Osteoblast (primary cell): ENCODE results near the gene FBXL3. TPM values are rescaled to one million over a fixed set of nuclear protein-coding genes. Genes with fewer than 3 reads are reported as not detected.

ENCODE experiments used
- DNase-seq: peaks from one replicate; pipeline ENCODE4 v3.0.0; 2011; ENCODE audit warnings: low spot score, mixed read lengths; ENCODE audit not compliant: insufficient read length; ENCODE audit errors: missing footprints
- H2AFZ ChIP-seq: 2 replicates; pipeline ENCODE4 v1.6.0; 2011; ENCODE audit warnings: mild to moderate bottlenecking, low read length
- H3K27ac ChIP-seq: 2 replicates; pipeline ENCODE4 v1.5.1; 2011; ENCODE audit warnings: mild to moderate bottlenecking, low read depth, low read length, moderate library complexity
- H3K27me3 ChIP-seq: 2 replicates; pipeline ENCODE4 v1.6.0; 2012; ENCODE audit warnings: mild to moderate bottlenecking, control low read depth, inconsistent platforms, low read length, moderate library complexity; ENCODE audit not compliant: insufficient read depth
- H3K36me3 ChIP-seq: 2 replicates; pipeline ENCODE4 v1.5.1; 2011; ENCODE audit warnings: mild to moderate bottlenecking, low read length, control low read depth, moderate library complexity; ENCODE audit not compliant: insufficient read depth
- H3K4me1 ChIP-seq: 2 replicates; pipeline ENCODE4 v1.5.1; 2011; ENCODE audit warnings: mild to moderate bottlenecking, low read length, control low read depth, moderate library complexity; ENCODE audit not compliant: insufficient read depth
- H3K4me2 ChIP-seq: 2 replicates; pipeline ENCODE4 v1.6.0; 2011; ENCODE audit warnings: mild to moderate bottlenecking, low read length; ENCODE audit not compliant: insufficient read depth
- H3K4me3 ChIP-seq: fragments of 200-600 bp; sonication (generic); 3 replicates; pipeline ENCODE4 v1.5.1; 2012; ENCODE audit warnings: mild to moderate bottlenecking, low read length, inconsistent platforms; ENCODE audit not compliant: insufficient read depth
- H3K79me2 ChIP-seq: 2 replicates; pipeline ENCODE4 v1.6.0; 2012; ENCODE audit warnings: mild to moderate bottlenecking, low read length, control low read depth, inconsistent platforms; ENCODE audit not compliant: insufficient read depth
- H3K9me3 ChIP-seq: 2 replicates; pipeline ENCODE4 v1.5.1; 2011; ENCODE audit warnings: low read depth, low read length, control low read depth
- H4K20me1 ChIP-seq: 2 replicates; pipeline ENCODE4 v1.6.0; 2012; ENCODE audit warnings: mild to moderate bottlenecking, low read length, control low read depth; ENCODE audit not compliant: insufficient read depth
- total RNA-seq: library from RNA; depleted of rRNA; stranded (reverse); fragments of >200 nt; gene quantifications from 2 replicates; pipeline ENCODE4 v1.2.3, GENCODE V29; 2012
- TF ChIP-seq, protein P1 (sequence below): IDR thresholded peaks from 2 replicates; pipeline ENCODE4 v1.5.1; 2011; ENCODE audit warnings: mild to moderate bottlenecking, low read depth, low read length, moderate library complexity; ENCODE audit errors: extremely low read depth

The FBXL3 gene
- total RNA-seq, 1 donor: 76.0 TPM

DNA sequence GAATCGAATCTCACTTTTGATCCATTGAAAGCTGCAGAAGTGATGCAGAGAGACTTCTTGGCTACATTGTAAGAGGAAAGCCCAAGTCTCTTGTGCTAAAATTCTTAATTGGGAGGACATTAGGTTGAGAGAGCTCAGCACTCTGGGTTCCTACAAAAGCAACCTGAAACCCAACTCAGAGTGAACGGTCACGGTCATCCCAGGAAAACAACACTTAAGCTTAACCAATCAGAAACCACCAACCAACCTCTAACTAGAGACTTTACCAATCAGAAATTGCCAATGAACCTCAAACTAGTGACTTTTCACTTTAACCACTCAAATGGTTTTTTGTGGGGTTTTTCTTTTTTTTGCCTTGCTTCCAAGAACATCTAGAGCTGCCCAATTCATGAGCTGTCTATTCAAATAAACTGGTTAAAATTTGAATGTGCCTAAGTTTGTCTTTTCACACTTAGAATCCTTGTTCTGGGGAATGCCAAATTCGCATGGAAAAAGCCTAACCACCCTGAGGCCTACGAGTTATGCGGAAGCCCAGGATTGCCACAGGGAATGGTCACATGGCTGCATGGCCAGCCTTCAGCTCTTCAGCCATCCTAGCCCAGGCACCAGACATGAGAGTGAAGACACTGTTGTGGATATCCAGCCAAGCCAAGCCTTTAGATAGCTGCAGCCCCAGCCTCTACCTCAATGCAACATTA is 52.9 kb downstream of the FBXL3 start:
- Histone ChIP-seq H3K36me3 (no peaks in the 10 kb centered on the region), H4K20me1 (no peaks in the 10 kb centered on the region), H3K4me2 (no peak overlapping the region), H3K4me3 (no peak overlapping the region), H3K79me2 (no peaks in the 10 kb centered on the region), H3K27ac (no peak overlapping the region), H3K9me3 (no peaks in the 10 kb centered on the region), H3K27me3 (peaks cover 26% of the 10 kb centered on the region), H3K4me1 (no peaks in the 10 kb centered on the region), H2AFZ (no peak overlapping the region)
- TF ChIP-seq, protein P1, sequence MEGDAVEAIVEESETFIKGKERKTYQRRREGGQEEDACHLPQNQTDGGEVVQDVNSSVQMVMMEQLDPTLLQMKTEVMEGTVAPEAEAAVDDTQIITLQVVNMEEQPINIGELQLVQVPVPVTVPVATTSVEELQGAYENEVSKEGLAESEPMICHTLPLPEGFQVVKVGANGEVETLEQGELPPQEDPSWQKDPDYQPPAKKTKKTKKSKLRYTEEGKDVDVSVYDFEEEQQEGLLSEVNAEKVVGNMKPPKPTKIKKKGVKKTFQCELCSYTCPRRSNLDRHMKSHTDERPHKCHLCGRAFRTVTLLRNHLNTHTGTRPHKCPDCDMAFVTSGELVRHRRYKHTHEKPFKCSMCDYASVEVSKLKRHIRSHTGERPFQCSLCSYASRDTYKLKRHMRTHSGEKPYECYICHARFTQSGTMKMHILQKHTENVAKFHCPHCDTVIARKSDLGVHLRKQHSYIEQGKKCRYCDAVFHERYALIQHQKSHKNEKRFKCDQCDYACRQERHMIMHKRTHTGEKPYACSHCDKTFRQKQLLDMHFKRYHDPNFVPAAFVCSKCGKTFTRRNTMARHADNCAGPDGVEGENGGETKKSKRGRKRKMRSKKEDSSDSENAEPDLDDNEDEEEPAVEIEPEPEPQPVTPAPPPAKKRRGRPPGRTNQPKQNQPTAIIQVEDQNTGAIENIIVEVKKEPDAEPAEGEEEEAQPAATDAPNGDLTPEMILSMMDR: no peak
- no peak for DNase-seq

DNA sequence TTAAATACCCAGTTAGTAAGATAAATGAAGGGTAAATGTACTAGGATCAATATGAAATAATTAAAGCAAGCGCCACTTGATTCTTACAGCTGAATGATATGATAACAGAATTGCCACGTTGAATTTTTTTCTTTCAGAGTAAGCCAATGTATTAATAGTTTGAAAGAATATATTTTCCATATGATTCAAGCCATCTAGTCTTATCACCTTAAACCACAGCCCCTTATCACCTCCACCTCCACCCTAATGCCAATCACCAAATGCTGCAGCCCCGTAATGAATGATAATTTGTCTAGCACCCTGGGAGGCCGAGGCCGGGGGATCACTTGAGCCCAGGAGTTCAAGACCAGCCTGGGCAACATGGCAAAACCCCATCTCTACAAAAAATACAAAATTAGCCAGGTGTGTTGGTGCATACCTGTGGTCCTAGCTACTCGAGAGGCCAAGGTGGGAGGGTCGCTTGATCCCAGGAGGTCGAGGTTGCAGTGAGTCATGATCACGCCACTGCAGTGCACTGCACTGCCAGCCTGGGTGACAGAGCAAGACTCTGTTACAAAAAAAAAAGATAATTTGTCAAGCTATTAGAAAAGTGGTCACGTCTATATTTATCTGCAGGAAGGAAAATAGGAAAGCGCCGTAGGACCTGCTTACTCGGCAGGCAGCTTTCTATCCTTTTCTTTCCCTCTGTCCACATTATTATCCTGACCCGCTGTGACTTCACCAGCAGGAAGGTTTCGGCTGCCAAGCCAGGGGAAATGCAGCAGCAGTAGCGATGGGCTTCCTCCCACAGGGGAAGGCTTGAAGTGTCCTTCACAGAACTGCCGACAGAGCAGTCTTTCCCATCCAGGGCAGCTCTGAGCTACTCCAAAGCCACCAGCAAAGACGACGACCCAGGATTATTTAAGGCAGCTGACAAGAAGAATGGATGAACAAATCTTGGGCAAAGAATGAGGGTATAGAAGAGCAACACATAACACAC is 54.8 kb downstream of the FBXL3 start:
- no peak for DNase-seq
- Histone ChIP-seq H4K20me1 (no peaks in the 10 kb centered on the region), H3K36me3 (no peaks in the 10 kb centered on the region), H3K4me1 (no peaks in the 10 kb centered on the region), H3K79me2 (no peaks in the 10 kb centered on the region), H3K4me3 (no peak overlapping the region), H3K4me2 (peak overlapping the region; percentile 28), H3K9me3 (no peaks in the 10 kb centered on the region), H3K27ac (no peak overlapping the region), H3K27me3 (peaks cover 11% of the 10 kb centered on the region), H2AFZ (peak overlapping the region; percentile 65)
- TF ChIP-seq, protein P1: no peak

DNA sequence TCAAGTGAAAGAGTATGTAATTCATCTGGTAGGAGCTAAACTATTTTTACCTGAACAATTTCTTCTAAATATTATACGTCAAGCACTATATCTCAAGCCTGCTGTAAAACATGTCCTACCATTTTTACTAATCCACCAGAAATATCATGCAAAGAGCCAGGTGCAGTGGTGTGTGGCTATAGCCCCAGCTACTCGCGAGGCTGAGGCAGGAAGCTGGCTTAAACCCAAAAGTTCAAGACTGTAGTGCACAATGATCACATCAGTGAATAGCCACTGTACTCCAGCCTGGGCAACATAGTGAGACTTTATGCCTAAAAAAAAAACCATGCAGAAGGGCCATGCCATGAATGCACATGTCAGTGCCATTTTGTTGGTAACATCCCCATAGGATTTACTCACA is 55.7 kb downstream of the FBXL3 start:
- no peaks in the 10 kb centered on the region for H3K9me3 ChIP-seq

More for the DNA sequence above, 55.7 kb downstream of the FBXL3 start:
- no peaks in the 10 kb centered on the region for H3K36me3 ChIP-seq
- no peak for DNase-seq
- H3K79me2 ChIP-seq: no peaks in the 10 kb centered on the region
- H3K4me2 ChIP-seq: no peak overlapping the region
- H2AFZ ChIP-seq: no peak overlapping the region
- H4K20me1 ChIP-seq: no peaks in the 10 kb centered on the region
- peaks cover 9% of the 10 kb centered on the region for H3K27me3 ChIP-seq
- TF ChIP-seq, protein P1: no peak
- H3K27ac ChIP-seq: no peak overlapping the region
- no peak overlapping the region for H3K4me3 ChIP-seq
- H3K4me1 ChIP-seq: peaks cover 2% of the 10 kb centered on the region
